Measurements from ENCODE around the gene EPB41L4B.
"Not testable (repeated sequence)": the region's sequence is repeated elsewhere in the genome, so short reads cannot be mapped to it uniquely, and the experiment has no call there.

EPB41L4B gene

DNA sequence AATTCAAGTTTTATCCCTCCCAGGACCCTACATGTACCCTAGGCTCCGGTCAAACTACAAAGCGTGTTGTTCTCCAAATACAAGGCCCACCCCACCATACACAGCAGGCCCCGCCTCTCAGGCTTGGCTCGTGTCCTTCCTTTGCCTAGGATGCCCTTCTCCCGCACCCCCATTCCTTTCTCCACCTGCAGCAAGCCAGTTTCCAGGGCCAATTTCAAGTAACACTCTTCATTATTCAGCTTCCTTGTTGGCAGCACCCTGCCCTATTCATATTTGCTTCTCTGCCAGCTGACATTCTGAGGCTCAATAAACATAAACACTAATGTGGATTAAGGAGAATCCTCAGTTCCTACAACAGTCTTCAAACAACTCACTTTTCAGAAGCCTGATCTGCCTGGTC, 31.7 kb downstream of the EPB41L4B start:
- H3K4me1 ChIP-seq (ENCODE audit: insufficient read depth, low read length, poor library complexity, severe bottlenecking): no peaks in the 10 kb centered on the region
- no peak overlapping the region for H2AFZ ChIP-seq (ENCODE audit: low read length)
- H3K27me3 ChIP-seq (ENCODE audit: insufficient read depth, low read length, poor library complexity, severe bottlenecking): no peaks in the 10 kb centered on the region
- H3K79me2 ChIP-seq (ENCODE audit: insufficient read depth, low read length): no peaks in the 10 kb centered on the region
- H4K20me1 ChIP-seq (ENCODE audit: insufficient read depth, low read length, poor library complexity, severe bottlenecking): no peaks in the 10 kb centered on the region
- no peaks in the 10 kb centered on the region for H3K9me2 ChIP-seq (replicated peaks; ENCODE audit: low read depth, low read length)
- H3K9me3 ChIP-seq (ENCODE audit: insufficient read depth, low read depth, low read length): no peaks in the 10 kb centered on the region
- TF ChIP-seq, protein P1, sequence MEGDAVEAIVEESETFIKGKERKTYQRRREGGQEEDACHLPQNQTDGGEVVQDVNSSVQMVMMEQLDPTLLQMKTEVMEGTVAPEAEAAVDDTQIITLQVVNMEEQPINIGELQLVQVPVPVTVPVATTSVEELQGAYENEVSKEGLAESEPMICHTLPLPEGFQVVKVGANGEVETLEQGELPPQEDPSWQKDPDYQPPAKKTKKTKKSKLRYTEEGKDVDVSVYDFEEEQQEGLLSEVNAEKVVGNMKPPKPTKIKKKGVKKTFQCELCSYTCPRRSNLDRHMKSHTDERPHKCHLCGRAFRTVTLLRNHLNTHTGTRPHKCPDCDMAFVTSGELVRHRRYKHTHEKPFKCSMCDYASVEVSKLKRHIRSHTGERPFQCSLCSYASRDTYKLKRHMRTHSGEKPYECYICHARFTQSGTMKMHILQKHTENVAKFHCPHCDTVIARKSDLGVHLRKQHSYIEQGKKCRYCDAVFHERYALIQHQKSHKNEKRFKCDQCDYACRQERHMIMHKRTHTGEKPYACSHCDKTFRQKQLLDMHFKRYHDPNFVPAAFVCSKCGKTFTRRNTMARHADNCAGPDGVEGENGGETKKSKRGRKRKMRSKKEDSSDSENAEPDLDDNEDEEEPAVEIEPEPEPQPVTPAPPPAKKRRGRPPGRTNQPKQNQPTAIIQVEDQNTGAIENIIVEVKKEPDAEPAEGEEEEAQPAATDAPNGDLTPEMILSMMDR (conservative IDR thresholded peaks at IDR 0.05; ENCODE audit: low read length): no peak
- no peak for TF ChIP-seq EZH2phosphoT487 (IDR thresholded peaks at IDR 0.05; ENCODE audit: borderline replicate concordance)
- no peak overlapping the region for H3K4me2 ChIP-seq (ENCODE audit: low read depth, low read length, poor library complexity, severe bottlenecking)
- H3K9ac ChIP-seq (ENCODE audit: low read depth, low read length, poor library complexity, severe bottlenecking): no peak overlapping the region
- no peaks in the 10 kb centered on the region for H3F3A ChIP-seq (ENCODE audit: low read depth)
- no peaks in the 10 kb centered on the region for H3K36me3 ChIP-seq (ENCODE audit: insufficient read depth, low read length)
- no peak overlapping the region for H3K4me3 ChIP-seq (ENCODE audit: low read length, poor library complexity, severe bottlenecking)

DNA sequence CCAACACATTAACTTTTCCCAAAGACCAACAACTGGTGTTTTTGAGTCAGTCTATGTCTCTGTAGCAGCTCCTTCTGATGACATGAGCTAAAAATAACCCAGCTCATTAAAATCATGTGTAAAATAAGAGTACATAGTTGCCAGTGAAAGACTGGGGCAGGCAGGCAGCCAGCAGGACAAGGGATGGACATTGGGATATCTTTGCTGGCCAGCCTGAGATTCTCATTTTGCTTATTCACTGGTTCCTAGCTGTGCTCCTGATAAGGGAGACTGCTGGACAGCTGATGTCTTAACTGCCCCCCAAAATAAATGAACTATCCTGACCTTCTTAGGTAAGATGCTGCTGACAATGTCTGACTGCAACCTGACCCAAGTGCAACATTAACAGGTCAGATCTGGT, 33.9 kb downstream of the EPB41L4B start:
- H4K20me1 ChIP-seq (ENCODE audit: insufficient read depth, low read length, poor library complexity, severe bottlenecking): no peaks in the 10 kb centered on the region
- H3K4me2 ChIP-seq (ENCODE audit: low read depth, low read length, poor library complexity, severe bottlenecking): no peak overlapping the region
- no peak overlapping the region for H3K4me3 ChIP-seq (ENCODE audit: low read length, poor library complexity, severe bottlenecking)
- TF ChIP-seq, protein P1 (conservative IDR thresholded peaks at IDR 0.05; ENCODE audit: low read length): no peak
- TF ChIP-seq EZH2phosphoT487 (IDR thresholded peaks at IDR 0.05; ENCODE audit: borderline replicate concordance): no peak
- no peaks in the 10 kb centered on the region for H3K79me2 ChIP-seq (ENCODE audit: insufficient read depth, low read length)
- H3K9me3 ChIP-seq (ENCODE audit: insufficient read depth, low read depth, low read length): no peaks in the 10 kb centered on the region
- H3F3A ChIP-seq (ENCODE audit: low read depth): no peaks in the 10 kb centered on the region
- no peaks in the 10 kb centered on the region for H3K27me3 ChIP-seq (ENCODE audit: insufficient read depth, low read length, poor library complexity, severe bottlenecking)
- no peaks in the 10 kb centered on the region for H3K9me2 ChIP-seq (replicated peaks; ENCODE audit: low read depth, low read length)
- no peaks in the 10 kb centered on the region for H3K36me3 ChIP-seq (ENCODE audit: insufficient read depth, low read length)
- no peak overlapping the region for H2AFZ ChIP-seq (ENCODE audit: low read length)
- H3K4me1 ChIP-seq (ENCODE audit: insufficient read depth, low read length, poor library complexity, severe bottlenecking): no peaks in the 10 kb centered on the region
- H3K9ac ChIP-seq (ENCODE audit: low read depth, low read length, poor library complexity, severe bottlenecking): no peak overlapping the region

DNA sequence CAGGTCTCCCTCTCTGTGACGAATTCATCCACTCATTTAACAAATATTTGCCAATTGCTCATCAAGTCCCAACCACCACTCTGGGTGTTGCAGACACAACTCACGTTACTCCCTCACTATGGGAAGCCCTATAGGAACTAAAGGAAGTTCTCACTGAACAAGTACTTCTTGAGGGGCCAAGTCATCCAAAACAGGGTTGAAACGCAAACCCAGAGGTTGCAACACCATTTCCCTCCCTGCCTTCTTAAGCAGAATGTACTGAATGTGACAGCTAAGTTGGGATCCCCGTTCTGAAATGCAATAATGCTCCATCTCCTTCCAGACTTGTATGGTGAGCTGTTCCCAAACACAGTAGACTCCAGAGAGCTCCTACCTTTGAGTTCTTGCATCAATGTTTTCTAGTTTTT, 34.3 kb downstream of the EPB41L4B start:
- Histone ChIP-seq H3K9me3 (ENCODE audit: insufficient read depth, low read depth, low read length) (no peaks in the 10 kb centered on the region), H3K9me2 (replicated peaks; ENCODE audit: low read depth, low read length) (no peaks in the 10 kb centered on the region), H2AFZ (ENCODE audit: low read length) (no peak overlapping the region), H3K9ac (ENCODE audit: low read depth, low read length, poor library complexity, severe bottlenecking) (no peak overlapping the region), H3K4me1 (ENCODE audit: insufficient read depth, low read length, poor library complexity, severe bottlenecking) (no peaks in the 10 kb centered on the region), H3K4me2 (ENCODE audit: low read depth, low read length, poor library complexity, severe bottlenecking) (no peak overlapping the region), H3K27me3 (ENCODE audit: insufficient read depth, low read length, poor library complexity, severe bottlenecking) (no peaks in the 10 kb centered on the region), H3F3A (ENCODE audit: low read depth) (no peaks in the 10 kb centered on the region), H3K79me2 (ENCODE audit: insufficient read depth, low read length) (no peaks in the 10 kb centered on the region), H3K36me3 (ENCODE audit: insufficient read depth, low read length) (no peaks in the 10 kb centered on the region), H4K20me1 (ENCODE audit: insufficient read depth, low read length, poor library complexity, severe bottlenecking) (no peaks in the 10 kb centered on the region), H3K4me3 (ENCODE audit: low read length, poor library complexity, severe bottlenecking) (no peak overlapping the region)
- no peak for TF ChIP-seq EZH2phosphoT487 (IDR thresholded peaks at IDR 0.05; ENCODE audit: borderline replicate concordance)
- TF ChIP-seq, protein P1 (conservative IDR thresholded peaks at IDR 0.05; ENCODE audit: low read length): no peak

DNA sequence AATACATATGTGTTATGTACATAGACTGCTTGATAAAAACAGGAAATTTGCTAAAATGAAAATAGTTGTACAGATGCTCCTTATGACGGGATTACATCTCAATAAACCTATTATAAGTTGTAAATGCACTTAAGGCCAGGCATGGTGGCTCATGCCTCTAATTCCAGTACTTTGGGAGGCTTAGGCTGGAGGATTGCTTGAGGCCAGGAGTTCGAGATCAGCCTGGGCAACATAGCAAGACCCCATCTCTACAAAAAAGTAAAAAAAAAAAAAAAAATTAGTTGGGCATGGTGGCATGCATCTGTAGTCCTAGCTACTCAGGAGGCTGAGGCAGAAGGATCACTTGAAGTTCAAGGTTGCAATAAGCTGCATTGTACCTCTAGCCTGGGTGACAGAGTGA, 37.2 kb downstream of the EPB41L4B start:
- not testable (repeated sequence) for H3K9me2 ChIP-seq (replicated peaks; ENCODE audit: low read depth, low read length); H3K79me2 ChIP-seq (ENCODE audit: insufficient read depth, low read length); H3K27me3 ChIP-seq (ENCODE audit: insufficient read depth, low read length, poor library complexity, severe bottlenecking); H3K9ac ChIP-seq (ENCODE audit: low read depth, low read length, poor library complexity, severe bottlenecking); H3K4me1 ChIP-seq (ENCODE audit: insufficient read depth, low read length, poor library complexity, severe bottlenecking); H4K20me1 ChIP-seq (ENCODE audit: insufficient read depth, low read length, poor library complexity, severe bottlenecking); H3F3A ChIP-seq (ENCODE audit: low read depth); H3K4me2 ChIP-seq (ENCODE audit: low read depth, low read length, poor library complexity, severe bottlenecking); H3K36me3 ChIP-seq (ENCODE audit: insufficient read depth, low read length); H3K4me3 ChIP-seq (ENCODE audit: low read length, poor library complexity, severe bottlenecking); H2AFZ ChIP-seq (ENCODE audit: low read length); H3K9me3 ChIP-seq (ENCODE audit: insufficient read depth, low read depth, low read length)
